OCI-LY1 (cell line): Measurements from ENCODE around the gene DYSF.

Experiments used
- H2AFZ ChIP-seq: fragments of 200-600 bp; sonication (generic), shearing (Covaris generic); 2 replicates; pipeline ENCODE4 v1.6.0; 2014; ENCODE audit warnings: antibody characterized with exemption, mild to moderate bottlenecking, low read length
- H3F3A ChIP-seq: fragments of 200-600 bp; sonication (generic), shearing (Covaris generic); 2 replicates; pipeline ENCODE4 v1.6.0; 2014; ENCODE audit warnings: mild to moderate bottlenecking, antibody characterized with exemption, low read length, moderate library complexity; ENCODE audit not compliant: insufficient read depth
- H3K27ac ChIP-seq: fragments of 200-600 bp; sonication (generic); 2 replicates; pipeline ENCODE4 v1.5.1; 2014; ENCODE audit warnings: low read length, mixed run types, mild to moderate bottlenecking, low read depth; ENCODE audit not compliant: poor library complexity, severe bottlenecking
- H3K27me3 ChIP-seq: fragments of 200-600 bp; sonication (generic); 2 replicates; pipeline ENCODE4 v1.6.0; 2014; ENCODE audit warnings: antibody characterized with exemption, mild to moderate bottlenecking, low read length, moderate library complexity; ENCODE audit not compliant: insufficient read depth
- H3K36me3 ChIP-seq: fragments of 200-600 bp; sonication (generic); 2 replicates; pipeline ENCODE4 v1.6.1; 2014; ENCODE audit warnings: mild to moderate bottlenecking, antibody characterized with exemption, low read length, moderate library complexity, mixed read lengths; ENCODE audit not compliant: insufficient read depth
- H3K4me1 ChIP-seq: fragments of 200-600 bp; sonication (generic); 2 replicates; pipeline ENCODE4 v1.5.1; 2014; ENCODE audit warnings: mild to moderate bottlenecking, low read length, moderate library complexity; ENCODE audit not compliant: insufficient read depth, severe bottlenecking
- H3K4me2 ChIP-seq: fragments of 200-600 bp; sonication (generic), shearing (Covaris generic); 2 replicates; pipeline ENCODE4 v1.6.1; 2014; ENCODE audit warnings: low read length
- H3K4me3 ChIP-seq: fragments of 200-600 bp; sonication (generic); 2 replicates; pipeline ENCODE4 v1.5.1; 2014; ENCODE audit warnings: low read length, low read depth, mild to moderate bottlenecking, mixed read lengths; ENCODE audit not compliant: poor library complexity, severe bottlenecking
- H3K79me2 ChIP-seq: fragments of 200-600 bp; shearing (Covaris generic); 2 replicates; pipeline ENCODE4 v1.6.1; 2016; ENCODE audit warnings: mixed run types, low read length, mixed read lengths; ENCODE audit not compliant: insufficient read depth
- H3K9ac ChIP-seq: fragments of 200-600 bp; sonication (generic), shearing (Covaris generic); 2 replicates; pipeline ENCODE4 v1.6.1; 2014; ENCODE audit warnings: mild to moderate bottlenecking, low read length, mixed read lengths
- H3K9me2 ChIP-seq: fragments of 200-600 bp; sonication (generic), shearing (Covaris generic); 2 replicates; pipeline ENCODE4 v1.6.1; 2014; ENCODE audit warnings: low read depth, mild to moderate bottlenecking, low read length, mixed read lengths
- H3K9me3 ChIP-seq: fragments of 200-600 bp; shearing (Covaris generic); 2 replicates; pipeline ENCODE4 v1.6.1; 2014; ENCODE audit warnings: low read length, mixed read lengths
- H4K20me1 ChIP-seq: fragments of 200-600 bp; sonication (generic), shearing (Covaris generic); 2 replicates; pipeline ENCODE4 v1.6.0; 2016; ENCODE audit warnings: mild to moderate bottlenecking, low read length; ENCODE audit not compliant: insufficient read depth
- EZH2 ChIP-seq: fragments of 200-600 bp; sonication (generic), shearing (Covaris generic); IDR thresholded peaks from 2 replicates; pipeline ENCODE4 v1.8.0; 2017; ENCODE audit warnings: borderline replicate concordance, mixed run types, mild to moderate bottlenecking, antibody characterized with exemption, low read length, moderate library complexity, mixed read lengths
- TF ChIP-seq, protein P1 (sequence below): fragments of 200-600 bp; sonication (generic), shearing (Covaris generic); IDR thresholded peaks from 2 replicates; pipeline ENCODE4 v1.5.1; 2017; ENCODE audit warnings: mild to moderate bottlenecking, antibody characterized with exemption, low read length, moderate library complexity, mixed read lengths

DYSF gene

DNA sequence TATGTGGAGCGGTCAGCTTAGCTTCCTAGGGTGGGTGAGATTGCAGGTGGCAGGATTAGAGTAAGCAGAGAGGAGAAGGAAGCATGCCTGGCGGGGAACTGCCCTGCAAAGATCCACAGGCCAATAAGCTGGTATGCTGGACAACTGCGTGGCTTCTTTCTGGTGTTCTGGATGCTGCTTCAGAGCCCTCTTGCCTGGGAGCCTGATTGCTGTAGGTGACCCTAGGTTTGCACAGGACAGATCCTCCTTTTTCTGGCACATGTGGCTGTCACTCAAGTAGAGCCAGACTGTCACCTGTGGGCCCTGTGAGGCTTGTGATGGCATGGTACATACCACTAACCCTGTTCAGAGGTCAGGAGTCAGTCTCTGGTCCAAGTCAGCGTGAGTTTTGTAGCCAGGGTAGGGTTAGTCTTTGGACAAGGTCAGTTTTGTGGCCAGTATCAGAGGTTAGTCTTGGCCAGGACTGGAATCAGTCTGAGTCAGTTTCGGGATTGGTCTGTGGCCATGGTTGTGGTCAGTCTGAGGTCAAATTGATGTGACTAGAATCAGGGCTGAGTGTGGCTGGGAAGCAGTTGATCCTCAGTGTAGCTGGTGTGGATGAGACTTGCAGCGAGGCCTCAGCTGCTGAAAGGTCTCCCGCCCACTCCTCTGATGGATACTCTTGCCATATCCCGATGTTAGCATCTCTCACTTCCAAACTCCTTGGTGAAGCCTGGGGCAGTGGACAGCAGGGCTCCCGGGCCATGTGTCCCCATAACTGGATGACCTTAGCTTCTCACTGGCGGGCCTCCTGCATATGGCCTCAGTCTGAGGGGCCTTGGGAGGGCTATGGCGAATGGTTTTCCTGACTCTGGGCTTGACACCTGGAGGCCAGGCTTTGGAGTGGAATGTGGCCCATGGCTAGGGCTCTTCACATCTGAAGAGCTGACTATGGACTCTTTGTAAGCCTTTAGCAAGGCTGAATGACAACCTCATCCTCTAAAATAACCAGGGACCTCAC is 260.5 kb downstream of the DYSF start:
- Histone ChIP-seq H3K4me1 (no peaks in the 10 kb centered on the region), H2AFZ (no peak overlapping the region), H3K9ac (no peak overlapping the region), H3K27ac (no peak overlapping the region), H3K9me2 (no peaks in the 10 kb centered on the region), H3K4me2 (no peak overlapping the region), H4K20me1 (no peaks in the 10 kb centered on the region), H3K4me3 (no peak overlapping the region), H3F3A (no peaks in the 10 kb centered on the region), H3K27me3 (0 out of 2 replicates have a peak, but pooled peaks cover 3% of the 10 kb centered on the region), H3K9me3 (no peaks in the 10 kb centered on the region), H3K36me3 (no peaks in the 10 kb centered on the region), H3K79me2 (no peaks in the 10 kb centered on the region)
- no peak for TF ChIP-seq EZH2
- TF ChIP-seq, protein P1, sequence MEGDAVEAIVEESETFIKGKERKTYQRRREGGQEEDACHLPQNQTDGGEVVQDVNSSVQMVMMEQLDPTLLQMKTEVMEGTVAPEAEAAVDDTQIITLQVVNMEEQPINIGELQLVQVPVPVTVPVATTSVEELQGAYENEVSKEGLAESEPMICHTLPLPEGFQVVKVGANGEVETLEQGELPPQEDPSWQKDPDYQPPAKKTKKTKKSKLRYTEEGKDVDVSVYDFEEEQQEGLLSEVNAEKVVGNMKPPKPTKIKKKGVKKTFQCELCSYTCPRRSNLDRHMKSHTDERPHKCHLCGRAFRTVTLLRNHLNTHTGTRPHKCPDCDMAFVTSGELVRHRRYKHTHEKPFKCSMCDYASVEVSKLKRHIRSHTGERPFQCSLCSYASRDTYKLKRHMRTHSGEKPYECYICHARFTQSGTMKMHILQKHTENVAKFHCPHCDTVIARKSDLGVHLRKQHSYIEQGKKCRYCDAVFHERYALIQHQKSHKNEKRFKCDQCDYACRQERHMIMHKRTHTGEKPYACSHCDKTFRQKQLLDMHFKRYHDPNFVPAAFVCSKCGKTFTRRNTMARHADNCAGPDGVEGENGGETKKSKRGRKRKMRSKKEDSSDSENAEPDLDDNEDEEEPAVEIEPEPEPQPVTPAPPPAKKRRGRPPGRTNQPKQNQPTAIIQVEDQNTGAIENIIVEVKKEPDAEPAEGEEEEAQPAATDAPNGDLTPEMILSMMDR: no peak

DNA sequence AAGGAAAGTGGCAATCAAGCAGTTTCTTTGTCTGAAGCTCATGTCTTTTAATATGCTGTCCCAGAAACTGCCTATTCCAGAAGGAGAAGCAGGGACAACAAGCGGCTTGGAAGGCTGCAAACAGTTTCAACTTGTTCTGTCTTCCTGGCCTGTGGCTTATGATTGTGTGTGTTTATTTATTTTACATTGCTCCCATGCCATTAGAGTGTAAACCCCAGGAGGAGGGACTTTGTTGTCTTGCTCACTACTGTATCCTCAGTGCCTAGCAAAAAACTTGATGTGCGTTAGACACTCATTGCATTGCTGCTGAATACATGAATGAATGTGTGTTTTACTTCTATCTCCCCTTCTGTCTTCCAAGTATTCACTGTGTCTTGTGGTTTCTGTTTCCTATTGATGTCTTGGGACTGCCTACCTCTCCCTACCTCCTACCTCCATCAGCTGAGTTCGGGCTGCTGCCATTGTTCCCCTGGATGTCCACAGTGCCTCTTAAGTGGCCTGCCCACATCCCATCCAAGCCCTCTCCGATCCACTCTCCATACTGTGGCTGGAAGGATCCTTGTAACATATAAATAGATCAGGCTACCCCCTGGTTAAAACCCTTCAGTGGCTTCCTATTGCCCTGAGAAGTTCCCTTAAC is 261.4 kb downstream of the DYSF start:
- Histone ChIP-seq H3K36me3 (no peaks in the 10 kb centered on the region), H3K9me2 (no peaks in the 10 kb centered on the region), H3K27ac (no peak overlapping the region), H3K4me1 (no peaks in the 10 kb centered on the region), H3K9ac (no peak overlapping the region), H2AFZ (no peak overlapping the region), H3K4me2 (no peak overlapping the region), H3K9me3 (no peaks in the 10 kb centered on the region), H3F3A (no peaks in the 10 kb centered on the region), H3K4me3 (no peak overlapping the region), H4K20me1 (no peaks in the 10 kb centered on the region), H3K27me3 (0 out of 2 replicates have a peak, but pooled peaks cover 3% of the 10 kb centered on the region), H3K79me2 (no peaks in the 10 kb centered on the region)
- no peak for TF ChIP-seq EZH2
- TF ChIP-seq, protein P1: no peak

DNA sequence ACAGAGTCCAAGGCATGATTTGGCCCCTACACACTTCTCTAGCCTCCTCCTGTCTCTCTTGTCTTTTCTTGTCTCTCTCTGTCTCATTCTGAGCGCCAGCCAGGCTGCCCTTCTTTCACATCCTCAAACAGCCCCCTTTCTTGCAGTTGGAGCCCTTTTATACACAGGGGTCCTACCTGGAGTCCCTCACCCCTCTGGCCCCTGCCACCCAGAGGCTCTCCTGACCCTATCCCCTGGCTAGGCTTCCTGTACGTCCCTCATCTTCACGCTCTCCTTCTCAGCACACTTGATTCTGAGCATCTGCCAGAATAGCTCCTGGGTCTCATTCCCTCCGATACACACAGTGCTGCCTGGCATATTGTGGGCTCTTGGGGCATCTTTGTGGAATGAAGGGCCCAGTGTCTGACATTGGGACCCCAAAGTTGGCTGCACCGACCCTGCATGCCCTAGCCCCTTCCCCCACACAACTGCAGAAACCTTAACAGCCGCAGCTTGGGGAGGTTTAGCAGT is 261.9 kb downstream of the DYSF start:
- Histone ChIP-seq H3K4me1 (no peaks in the 10 kb centered on the region), H3K27ac (no peak overlapping the region), H3K9me2 (no peaks in the 10 kb centered on the region), H3K9me3 (no peaks in the 10 kb centered on the region), H3K4me2 (no peak overlapping the region), H4K20me1 (no peaks in the 10 kb centered on the region), H3K79me2 (no peaks in the 10 kb centered on the region), H3K9ac (no peak overlapping the region), H3K27me3 (0 out of 2 replicates have a peak, but pooled peaks cover 3% of the 10 kb centered on the region), H3F3A (no peaks in the 10 kb centered on the region), H2AFZ (no peak overlapping the region), H3K4me3 (no peak overlapping the region), H3K36me3 (no peaks in the 10 kb centered on the region)
- TF ChIP-seq EZH2: no peak
- TF ChIP-seq, protein P1: no peak
